ENCODE data around the gene PDE11A.

The PDE11A gene

GRCh38 chr2:177748360-177748759 lies 324.2 kb downstream of the PDE11A start:
- no peak for TF ChIP-seq ZFX (IDR thresholded peaks at IDR 0.05; ENCODE audit: borderline replicate concordance)
- TF ChIP-seq, protein P1, sequence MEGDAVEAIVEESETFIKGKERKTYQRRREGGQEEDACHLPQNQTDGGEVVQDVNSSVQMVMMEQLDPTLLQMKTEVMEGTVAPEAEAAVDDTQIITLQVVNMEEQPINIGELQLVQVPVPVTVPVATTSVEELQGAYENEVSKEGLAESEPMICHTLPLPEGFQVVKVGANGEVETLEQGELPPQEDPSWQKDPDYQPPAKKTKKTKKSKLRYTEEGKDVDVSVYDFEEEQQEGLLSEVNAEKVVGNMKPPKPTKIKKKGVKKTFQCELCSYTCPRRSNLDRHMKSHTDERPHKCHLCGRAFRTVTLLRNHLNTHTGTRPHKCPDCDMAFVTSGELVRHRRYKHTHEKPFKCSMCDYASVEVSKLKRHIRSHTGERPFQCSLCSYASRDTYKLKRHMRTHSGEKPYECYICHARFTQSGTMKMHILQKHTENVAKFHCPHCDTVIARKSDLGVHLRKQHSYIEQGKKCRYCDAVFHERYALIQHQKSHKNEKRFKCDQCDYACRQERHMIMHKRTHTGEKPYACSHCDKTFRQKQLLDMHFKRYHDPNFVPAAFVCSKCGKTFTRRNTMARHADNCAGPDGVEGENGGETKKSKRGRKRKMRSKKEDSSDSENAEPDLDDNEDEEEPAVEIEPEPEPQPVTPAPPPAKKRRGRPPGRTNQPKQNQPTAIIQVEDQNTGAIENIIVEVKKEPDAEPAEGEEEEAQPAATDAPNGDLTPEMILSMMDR (IDR thresholded peaks at IDR 0.05): no peak
- no peak overlapping the region for H3K27ac ChIP-seq

DNA sequence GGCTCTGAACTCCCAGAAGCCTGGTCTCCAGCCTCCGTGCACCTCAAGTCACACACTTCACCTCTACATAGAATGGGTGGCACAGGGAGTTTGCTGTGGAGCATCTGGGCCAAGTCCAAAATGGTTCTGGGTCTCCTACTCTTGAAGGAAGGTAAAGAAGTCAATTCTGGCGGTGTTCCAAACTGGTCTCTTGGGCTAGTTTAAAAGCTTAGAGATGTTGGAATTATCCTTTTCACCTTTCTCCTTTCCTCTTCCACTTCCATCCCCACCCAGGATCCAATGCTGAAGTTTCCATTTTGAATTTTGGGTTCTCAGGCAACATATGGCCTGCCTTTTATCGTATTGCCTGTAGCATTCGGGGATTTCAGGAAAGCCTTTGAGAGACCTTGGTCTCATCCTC lies 325.2 kb downstream of the PDE11A start:
- H3K27ac ChIP-seq: no peak overlapping the region
- TF ChIP-seq ZFX (IDR thresholded peaks at IDR 0.05; ENCODE audit: borderline replicate concordance): no peak
- TF ChIP-seq, protein P1 (IDR thresholded peaks at IDR 0.05): no peak

- TF ChIP-seq ZFX (IDR thresholded peaks at IDR 0.05; ENCODE audit: borderline replicate concordance): no peak
- TF ChIP-seq, protein P1 (IDR thresholded peaks at IDR 0.05): no peak
- no peak overlapping the region for H3K27ac ChIP-seq
Measured at GRCh38 chr2:177746358-177746757, 326.2 kb downstream of the PDE11A start.

DNA sequence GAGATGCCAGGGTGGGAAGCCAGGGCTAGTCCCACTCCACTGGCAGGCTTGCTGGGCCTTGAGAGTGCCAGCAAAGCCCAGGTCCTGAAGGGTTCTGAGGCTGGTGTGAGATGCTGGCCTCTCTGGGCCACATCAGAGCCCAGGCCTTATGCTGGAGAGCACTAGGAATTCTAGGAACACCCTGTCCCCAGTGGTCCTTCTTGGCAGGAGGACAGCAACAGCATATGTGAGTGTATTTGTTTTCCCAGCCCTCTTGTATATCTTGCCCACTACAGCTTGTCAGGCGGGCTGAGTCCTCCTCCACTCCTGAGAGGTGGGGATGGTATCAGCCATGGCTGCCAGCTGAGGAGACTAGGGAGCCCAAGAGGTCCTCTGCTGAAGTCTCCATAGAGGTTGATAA lies 327.0 kb downstream of the PDE11A start:
- H3K27ac ChIP-seq: no peak overlapping the region
- TF ChIP-seq ZFX (IDR thresholded peaks at IDR 0.05; ENCODE audit: borderline replicate concordance): no peak
- TF ChIP-seq, protein P1 (IDR thresholded peaks at IDR 0.05): no peak

- H3K27ac ChIP-seq: no peak overlapping the region
- no peak for TF ChIP-seq ZFX (IDR thresholded peaks at IDR 0.05; ENCODE audit: borderline replicate concordance)
- TF ChIP-seq, protein P1 (IDR thresholded peaks at IDR 0.05): no peak
Measured at GRCh38 chr2:177742851-177743250, 329.7 kb downstream of the PDE11A start.

DNA sequence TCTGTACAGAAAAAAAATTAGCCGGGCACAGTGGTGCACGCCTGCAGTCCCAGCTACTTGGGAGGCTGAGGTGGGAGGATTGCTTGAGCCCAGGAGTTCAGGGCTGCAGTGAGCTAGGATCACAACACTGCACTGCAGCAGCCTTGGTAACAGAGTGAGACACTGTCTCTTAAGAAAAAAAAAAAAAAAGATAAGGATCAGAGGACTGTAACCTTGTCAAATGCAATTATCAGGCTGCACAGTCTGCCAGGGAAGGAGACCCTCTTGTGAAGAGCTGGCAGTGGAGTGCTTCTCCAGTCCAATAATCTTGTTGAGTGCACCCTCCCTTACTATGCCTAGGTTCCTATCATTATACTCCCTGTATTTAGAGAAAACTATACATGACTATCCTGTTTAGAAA lies 330.7 kb downstream of the PDE11A start:
- TF ChIP-seq, protein P1 (IDR thresholded peaks at IDR 0.05): no peak
- TF ChIP-seq ZFX (IDR thresholded peaks at IDR 0.05; ENCODE audit: borderline replicate concordance): no peak
- no peak overlapping the region for H3K27ac ChIP-seq

GRCh38 chr2:177740700-177741099 lies 331.9 kb downstream of the PDE11A start:
- TF ChIP-seq, protein P1 (IDR thresholded peaks at IDR 0.05): no peak
- TF ChIP-seq ZFX (IDR thresholded peaks at IDR 0.05; ENCODE audit: borderline replicate concordance): no peak

More at GRCh38 chr2:177740700-177741099, 331.9 kb downstream of the PDE11A start:
- no peak overlapping the region for H3K27ac ChIP-seq
